ENCODE results near the gene EIF2D.

The EIF2D gene

DNA sequence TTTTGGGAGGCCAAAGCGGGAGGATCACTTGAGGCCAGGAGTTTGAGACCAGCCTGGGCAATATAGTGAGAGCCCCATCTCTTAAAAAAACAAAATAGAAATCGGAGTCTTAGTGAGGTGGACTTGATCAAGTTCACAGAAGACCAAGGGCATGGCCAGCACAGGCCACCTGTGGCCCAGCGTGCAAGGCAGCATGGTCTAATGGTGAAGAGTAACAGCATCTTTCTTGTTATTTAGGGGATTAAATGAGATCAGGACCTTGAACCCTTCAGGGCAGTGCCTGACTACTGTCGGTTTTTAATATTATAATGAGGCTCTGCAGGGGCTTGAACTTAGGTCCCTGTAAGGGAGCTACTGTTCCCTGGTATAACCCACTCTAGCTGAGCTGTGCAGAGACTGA is 38.5 kb downstream of the EIF2D start:
- H3K4me3 ChIP-seq (ENCODE audit: low read depth, low read length), result no peak overlapping the region

DNA sequence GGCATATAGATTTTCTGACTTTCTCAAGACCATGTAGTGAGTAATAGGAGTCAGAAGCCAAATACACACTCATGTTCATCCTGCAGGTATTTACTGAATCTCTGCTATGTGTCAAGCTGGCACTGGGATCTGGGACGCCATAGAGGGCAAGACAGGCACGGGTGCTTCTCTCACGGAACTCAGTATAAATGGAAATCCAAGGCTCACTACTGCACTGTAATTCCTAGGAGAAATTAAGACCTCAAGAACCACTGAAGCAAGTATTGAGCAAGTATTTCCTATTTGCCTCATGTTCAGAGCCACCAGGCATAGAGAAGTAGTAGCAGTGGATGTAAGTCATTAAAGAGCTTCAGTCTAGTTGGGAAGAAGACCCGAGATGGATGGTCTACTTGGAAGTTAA is 38.9 kb downstream of the EIF2D start:
- H3K4me3 ChIP-seq (ENCODE audit: low read depth, low read length), result no peak overlapping the region

DNA sequence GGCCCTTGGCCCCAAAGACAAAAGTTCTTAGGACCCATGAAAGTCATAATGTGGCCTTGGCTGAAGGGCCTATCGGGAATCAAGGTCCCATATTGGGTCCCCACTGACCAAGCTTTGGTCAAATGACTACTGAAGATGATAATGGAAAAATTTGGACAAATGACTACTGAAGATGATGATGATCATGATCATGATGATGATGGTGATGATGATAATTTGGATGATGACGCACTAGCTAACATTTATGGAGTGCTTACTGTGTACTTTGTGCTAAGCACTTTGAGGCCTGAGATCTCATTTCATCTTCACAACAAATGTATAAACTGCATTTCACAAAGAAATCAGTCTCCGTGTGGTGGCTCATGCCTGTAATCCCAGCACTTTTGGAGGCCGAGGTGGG is 39.4 kb downstream of the EIF2D start:
- H3K4me3 ChIP-seq (ENCODE audit: low read depth, low read length), result no peak overlapping the region

DNA sequence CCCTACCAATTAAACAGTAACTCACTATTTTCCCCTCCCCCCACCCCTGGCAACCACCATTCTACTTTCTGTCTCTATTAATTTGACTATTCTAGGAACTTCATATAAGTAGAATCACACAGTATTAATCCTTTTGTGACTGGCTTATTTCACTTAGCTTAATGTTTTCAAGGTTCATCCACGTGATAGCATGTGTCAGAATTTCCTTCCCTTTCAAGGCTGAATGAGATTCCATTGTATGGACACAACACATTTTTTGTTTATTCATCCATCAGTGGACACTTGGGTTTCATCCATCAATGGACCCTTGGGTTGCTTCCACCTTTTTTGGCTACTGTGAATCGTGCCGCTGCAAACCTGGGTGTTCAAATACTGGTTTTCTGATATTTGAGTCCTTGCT is 41.7 kb downstream of the EIF2D start:
- H3K4me3 ChIP-seq (ENCODE audit: low read depth, low read length), result no peak overlapping the region

DNA sequence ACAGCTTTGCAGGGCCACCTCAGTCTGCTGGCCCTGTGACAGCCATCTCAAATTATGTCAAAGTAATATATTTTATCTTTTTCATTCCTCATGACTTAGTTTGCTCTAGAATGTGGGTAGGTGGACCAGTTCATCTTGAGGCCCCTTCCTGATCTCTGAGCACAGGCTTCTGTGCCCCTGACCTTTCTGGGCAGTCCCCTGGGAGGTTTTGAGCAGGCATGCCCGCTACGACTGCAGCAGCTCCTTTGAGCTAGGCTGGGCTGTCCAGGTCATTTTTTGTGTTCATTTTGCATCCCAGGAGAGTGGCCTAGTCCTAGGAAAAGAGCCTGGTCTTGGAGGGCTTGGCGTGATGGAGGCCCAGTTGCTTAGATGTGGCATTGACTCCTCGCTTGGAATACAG is 42.7 kb downstream of the EIF2D start:
- no peak overlapping the region for H3K4me3 ChIP-seq (ENCODE audit: low read depth, low read length)

DNA sequence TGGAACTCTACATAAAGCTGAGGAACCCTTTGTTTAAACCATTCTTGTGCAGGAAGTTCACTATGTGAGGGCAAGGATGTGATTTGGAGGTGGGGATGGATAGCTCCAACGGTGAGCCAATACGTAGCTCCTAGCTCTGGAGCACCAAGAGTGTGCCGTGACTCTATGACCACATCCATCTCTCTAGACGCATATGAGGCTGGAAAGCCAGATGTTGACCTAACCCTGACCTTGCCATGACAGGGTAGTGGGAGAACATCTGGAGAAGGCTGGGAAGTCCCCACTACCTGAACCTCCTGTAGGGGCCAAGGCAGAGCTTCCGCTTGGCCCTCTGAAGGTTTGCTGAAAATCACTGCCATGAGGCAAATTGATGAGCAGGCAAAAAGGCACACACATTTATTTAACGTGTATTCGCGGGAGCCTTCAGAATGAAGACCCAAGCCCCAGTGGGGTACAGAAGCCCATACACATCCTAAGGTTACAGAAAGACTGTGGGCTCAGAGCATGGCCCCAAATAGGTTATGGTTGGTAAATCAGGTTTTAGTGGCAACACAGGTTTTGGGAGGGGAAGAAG is 43.4 kb downstream of the EIF2D start:
- H3K4me3 ChIP-seq (ENCODE audit: low read depth, low read length), result no peak overlapping the region

DNA sequence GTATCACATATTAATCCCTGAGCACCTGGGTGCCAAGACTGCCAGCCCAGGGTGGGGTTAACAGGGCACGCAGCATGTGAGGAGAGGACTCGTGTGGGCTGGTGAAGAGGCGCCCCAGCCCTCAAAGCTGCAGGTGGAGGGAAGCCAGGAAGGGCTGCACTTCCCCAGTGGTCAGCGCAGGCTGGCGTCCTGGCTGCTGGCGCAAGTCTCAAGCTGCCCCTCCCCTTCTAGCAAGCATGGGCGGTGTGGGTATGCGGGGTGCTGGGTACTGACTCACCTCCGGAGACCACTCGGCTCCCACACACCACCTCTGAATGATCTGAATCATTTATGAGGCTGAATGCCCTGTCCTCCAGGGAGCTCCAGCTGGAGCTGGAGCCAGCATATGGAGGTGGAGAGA is 44.0 kb downstream of the EIF2D start:
- no peak overlapping the region for H3K4me3 ChIP-seq (ENCODE audit: low read depth, low read length)

DNA sequence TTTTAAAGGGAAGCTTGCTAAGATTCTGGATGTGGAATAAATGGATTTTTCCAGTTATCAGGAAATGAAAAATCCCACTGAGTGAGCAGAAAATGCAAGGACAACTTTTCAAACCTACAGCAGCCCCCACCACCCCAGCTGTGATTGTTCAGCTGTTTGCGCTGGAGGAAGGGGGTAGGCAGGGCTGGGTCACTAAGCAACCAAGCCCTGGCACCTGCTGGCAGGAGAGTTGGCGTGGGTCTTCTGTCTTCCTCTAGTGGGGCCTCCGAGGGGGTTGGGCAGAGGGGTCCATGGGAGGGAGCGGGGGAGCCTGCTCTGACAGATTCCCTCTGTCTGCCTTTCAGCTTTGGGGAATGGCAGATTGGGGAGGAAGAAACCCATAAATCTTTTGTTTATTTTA is 45.3 kb downstream of the EIF2D start:
- H3K4me3 ChIP-seq (ENCODE audit: low read depth, low read length), result no peak overlapping the region

DNA sequence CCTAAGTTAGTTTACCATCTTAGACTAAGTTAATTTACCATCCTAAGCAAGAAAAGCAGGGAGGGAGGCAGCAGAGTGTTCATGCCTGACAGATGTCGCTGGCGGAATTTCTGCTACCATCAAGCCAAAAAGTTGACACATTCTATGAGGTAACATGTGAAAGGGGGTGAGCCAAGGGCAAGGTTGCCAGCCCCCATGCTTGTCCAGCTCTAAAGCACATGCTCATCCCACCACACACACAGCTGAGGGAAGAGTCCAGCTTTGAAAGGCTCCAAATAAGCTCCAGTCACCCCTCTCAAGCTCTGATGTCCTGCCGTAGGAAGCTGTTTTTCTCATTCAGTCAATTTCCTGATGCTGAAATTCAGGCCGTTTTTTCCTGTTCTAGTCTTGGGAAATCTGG is 46.3 kb downstream of the EIF2D start:
- H3K4me3 ChIP-seq (ENCODE audit: low read depth, low read length), result no peak overlapping the region

DNA sequence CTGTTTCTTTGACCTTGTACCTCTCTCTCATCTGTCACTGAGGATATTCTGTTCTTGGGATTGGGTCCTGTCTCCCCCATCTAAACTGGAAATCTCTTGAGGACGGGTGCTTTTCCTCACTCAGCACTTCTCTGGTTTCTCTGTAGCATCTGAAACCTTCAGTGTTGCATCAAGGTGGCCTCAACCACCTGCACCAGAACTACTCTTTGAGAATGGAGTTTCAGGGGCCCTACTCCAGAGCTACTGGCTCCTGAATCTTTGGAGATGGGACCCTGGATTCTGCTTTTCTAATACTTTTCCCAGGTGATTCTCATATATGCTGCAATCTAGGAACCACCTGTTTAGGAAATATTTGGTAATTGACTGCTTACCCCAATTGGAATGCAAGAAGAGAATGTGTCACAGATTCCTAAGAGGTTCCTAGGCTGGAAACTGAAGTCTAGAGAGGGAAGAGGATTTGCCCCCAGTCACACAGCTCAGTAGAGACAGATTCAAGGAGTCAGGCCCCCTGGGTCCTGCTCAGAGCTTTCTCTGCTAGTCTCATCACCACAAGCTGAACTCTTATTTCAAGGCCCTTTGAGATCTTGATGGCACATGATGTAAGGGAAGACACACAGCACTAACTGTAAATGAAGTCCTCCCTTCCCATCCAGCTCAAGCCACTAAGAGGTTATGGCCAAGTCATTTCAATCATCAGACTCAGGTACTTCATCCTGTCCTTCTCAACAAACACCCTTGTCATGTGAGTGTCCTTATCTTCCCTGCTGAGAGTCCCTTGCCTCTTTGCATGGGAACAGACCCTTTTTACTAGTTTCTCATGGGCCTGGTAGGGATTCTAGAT is 48.7 kb downstream of the EIF2D start:
- H3K4me3 ChIP-seq (ENCODE audit: low read depth, low read length), result no peak overlapping the region

DNA sequence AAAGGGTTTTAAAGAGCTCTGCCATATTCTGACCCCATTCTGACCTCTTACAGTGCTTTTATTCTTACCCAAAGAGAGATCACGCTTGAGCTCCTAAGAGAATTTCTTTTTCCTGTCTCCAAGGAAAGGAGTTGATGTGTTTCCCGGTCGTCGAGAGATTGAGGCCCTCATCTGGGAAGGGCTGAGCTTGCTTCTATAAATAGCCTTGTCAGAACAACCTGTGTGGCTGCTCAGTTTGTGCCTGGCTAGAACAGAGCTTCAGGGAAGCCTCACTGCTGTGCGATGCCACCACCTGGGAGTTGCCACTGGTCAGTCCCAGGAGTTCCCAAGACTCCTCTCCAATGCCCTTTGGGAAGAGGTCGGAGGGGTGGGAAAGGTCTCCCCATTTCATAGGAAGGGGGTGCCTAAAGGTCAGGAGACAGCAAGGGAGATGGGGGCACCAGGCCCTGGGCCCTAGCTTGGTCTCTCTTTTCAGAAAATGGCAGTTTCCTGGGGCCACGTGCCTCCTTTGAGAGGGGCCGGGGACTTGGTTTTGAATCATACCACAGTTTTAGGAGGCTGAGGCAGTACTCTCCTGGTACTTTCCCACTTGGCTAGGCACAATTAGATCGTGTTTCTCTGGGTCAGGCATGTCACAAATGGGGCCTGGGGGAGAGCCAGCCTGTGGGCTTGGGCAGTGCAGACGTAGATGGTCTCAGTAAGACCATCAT is 52.1 kb downstream of the EIF2D start:
- H3K4me3 ChIP-seq (ENCODE audit: low read depth, low read length), result no peak overlapping the region

DNA sequence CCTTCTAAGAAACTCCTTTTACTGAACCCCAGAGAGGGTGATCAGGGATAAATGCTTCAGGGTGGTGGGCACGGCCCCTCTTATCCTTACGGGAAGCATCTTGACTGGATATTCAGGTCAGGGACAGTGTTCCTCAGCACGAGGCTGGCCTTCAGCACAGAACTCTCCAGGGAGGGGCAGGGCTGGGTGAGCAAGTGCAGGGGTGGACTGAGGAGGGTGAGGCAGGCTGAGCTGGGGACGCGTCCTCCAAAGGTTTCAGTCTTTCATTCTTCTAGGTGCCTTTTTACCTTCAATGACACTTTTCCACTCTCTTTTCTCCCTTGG is 52.6 kb downstream of the EIF2D start:
- H3K4me3 ChIP-seq (ENCODE audit: low read depth, low read length), result no peak overlapping the region

DNA sequence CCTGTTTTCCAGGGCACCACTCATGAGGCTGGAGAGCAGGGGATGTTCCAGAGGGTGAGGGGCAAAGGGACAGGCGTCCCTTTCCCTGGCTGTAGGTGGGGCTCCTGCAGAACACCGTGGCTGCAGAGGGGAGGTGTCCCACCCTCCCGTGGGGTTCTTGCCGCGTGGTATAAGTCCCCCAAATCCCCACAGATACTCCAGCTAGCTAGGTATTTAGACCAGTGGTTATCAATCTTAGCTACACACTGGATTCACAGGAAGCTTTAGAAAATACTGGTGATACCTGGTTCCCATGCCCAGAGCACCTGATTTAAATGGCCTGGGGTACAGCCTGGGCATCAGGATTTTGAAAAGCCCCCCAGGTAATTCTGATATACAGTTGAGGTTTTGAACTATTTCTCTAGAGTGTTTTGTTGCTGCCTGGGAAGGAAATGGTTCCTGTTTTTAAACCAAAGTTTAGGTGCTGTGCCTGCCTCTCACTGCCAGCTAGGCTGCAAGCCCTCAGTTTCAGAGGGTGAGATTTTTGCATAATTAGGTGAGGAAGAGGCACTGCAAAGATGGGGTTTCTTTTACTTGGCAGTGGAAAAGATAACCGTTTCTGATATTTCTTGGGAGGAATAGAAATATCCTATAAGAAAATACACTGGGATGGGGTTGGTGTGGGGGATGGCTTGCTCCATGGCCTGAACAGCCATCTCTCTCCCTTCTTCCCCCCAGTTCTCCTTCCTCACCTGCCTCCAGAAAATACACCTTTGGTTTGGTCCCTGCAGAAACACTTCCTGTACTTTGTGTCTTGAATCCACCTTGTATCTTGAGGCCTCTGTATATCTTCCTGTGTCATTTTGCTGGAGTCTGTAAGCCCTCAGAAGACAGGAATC is 53.2 kb downstream of the EIF2D start:
- H3K4me3 ChIP-seq (ENCODE audit: low read depth, low read length), result no peak overlapping the region

DNA sequence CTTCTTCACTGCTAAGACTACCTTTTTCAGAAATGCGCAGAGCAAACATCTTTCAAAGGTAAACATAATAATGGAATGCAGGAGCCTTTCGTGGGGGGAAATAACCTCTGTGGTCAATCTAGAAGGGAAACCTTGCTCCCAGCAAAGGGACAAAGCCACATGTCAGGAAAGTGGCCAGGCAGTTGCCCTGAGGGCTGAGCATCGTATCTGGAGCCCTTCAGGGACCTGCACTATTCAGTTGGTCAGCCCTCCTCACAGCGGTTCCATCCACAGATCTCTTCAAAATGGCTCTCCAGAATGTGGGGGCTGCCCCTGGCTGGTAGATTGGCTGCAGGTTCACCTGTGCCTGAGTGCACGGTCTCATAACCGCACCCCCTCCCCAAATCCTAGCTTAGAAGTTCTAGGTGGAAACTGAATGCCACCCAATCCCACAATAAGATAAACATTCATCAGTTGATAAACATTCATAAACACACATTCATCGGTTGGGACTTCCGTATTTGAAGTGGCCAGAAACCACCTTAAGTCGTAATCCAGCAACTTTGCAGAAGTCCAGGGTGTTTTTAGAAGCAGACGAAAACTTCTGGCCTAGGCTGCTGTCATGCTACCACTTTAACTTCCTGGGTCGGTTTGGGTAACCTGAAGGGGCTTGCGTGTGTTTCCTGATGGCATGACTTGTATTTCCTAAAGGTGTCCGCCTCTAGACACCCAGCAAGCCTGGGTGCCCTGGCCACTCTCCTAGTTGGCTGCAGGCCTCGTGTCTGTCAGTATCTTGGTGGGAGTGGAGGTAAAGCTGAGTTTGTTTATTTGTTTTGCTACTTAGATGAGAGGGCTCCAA is 54.4 kb downstream of the EIF2D start:
- H3K4me3 ChIP-seq (ENCODE audit: low read depth, low read length), result peak overlapping the region; percentile 44

DNA sequence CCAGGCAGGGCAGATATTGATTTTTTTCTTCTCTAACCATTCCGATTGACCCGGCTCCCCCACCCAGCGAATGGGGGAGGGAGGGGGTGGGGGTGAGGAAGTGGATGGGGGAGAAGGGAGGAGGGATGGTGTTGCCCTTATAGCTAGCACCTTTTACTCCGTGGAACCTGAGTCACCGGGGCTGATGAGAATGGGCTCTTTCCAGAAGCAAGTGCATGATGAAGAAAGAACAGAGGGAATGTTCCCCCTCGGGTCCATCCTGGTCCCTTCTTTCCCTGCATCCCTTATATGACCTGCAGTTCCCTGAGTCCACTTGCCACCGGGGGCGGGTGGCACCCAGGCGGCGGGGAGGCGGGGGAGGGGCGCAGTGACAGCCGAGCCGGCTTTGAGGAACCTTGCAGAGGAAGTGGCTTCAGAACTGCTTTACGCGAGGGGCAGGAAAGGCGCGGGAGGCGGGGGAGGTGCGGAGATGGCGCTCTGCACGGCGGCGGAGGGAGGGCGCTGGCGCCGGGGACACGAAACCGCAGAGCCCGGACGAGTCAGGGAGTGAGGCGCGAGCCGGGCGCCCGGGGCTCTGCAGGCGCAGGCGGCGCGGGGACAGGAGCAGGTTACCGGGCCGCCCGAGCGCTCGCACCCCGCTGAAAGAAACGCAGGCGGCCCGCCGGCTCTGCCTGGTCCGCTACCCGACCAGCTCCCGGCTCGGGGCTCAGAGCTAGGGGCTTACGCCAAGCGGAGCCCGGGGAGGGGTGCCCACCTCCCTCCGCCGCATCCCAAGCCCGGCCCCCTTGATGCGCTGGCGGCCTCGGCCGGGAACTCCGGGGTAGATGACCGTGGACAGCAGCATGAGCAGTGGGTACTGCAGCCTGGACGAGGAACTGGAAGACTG is 55.3 kb downstream of the EIF2D start:
- H3K4me3 ChIP-seq (ENCODE audit: low read depth, low read length), result peak overlapping the region; percentile 44

DNA sequence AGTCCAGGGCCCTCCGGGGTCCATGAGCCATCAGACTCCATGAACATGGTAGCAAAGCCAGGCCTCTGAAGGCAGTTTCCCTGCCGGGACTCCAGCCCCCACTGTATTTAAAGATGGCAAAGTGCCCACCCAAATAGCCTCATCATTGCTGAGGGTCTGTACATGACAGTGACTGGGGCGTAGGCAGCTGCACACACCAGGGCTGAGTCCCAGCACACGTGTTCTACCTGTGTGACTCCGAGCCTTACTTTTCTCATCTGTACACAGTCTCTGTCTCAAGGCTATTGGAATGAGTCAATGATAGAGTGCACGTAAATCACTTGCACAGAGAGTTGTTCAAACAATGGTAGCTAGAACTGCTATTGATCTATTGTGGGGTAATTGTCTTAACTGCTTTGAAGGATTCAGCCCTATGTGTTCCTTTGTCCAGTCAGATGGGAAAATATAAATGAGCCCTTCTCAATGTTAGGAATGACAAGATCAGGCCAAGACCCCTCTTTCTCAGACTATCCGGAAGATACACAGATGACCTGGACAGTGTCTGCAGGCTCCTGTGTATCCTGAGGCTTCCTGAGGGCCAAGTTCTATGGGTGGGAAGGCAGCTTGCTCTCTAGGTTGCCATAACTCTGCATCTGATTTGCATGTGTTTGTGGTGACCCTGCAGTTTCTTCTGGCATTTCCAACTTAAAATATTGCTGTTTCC is 56.1 kb downstream of the EIF2D start:
- H3K4me3 ChIP-seq (ENCODE audit: low read depth, low read length), result no peak overlapping the region

DNA sequence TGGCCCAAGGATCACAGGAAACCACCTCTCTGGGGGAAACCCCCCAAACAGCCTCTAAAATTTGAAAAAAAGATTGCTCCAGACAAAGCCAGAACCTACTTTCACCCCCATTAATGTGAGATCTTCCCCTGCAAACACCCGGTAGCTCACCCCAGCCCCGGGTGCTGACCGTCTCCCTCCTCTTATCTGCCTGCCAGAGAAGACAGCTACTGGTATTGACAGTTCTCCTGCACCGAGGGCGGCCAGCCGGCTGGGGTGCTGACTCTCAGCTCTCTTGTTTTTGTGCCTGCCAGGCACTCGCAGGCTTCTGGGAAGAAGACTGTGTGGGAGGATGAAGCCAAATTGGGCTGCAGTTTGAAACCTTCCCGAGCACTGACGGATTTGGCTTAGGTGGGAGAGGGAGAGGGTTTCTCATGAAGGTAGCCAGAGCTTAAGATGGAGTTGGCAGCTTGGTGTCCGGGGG is 56.8 kb downstream of the EIF2D start:
- no peak overlapping the region for H3K4me3 ChIP-seq (ENCODE audit: low read depth, low read length)

DNA sequence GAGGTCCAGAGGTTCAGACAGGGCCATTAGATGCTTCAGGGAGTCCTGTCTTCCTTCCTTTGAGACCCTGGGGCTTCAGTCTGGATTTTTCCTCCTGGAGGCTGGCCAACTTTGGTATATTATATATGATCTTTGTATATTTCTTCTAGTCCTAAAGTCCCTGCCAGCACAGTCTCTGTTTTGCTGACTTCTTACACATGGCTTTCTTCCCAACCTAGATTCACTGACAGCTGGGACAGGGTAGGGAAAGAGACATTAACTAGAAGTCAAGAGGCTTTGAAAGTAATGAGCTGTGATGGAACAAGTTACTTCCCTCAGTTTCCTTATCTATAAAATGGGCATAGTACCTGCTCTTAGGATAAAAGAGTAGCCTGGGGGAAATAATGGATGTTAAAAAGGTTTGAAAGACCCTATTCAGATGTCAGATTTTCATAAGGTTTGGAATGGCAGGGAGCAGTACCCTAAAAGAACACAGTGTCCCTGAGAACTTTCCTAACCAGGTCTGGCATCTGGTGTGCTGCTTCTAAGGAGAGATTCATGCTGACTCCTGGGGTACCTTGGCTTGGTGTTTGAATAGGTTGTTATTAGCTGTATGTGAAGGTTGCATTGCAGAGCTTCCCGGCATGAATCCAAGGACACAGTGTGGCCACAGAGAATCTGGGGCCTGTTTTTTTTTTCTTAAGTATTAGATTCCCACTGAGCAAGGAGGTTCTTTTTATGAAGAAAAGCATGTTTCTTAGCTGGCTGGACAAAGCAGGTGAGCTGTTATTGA is 57.4 kb downstream of the EIF2D start:
- no peak overlapping the region for H3K4me3 ChIP-seq (ENCODE audit: low read depth, low read length)

Data from iPS-11a (cell line).